ENCODE results near the gene LIN9. TPM values are rescaled to one million over a fixed set of nuclear protein-coding genes. Genes with fewer than 3 reads are reported as not detected.
A peak's percentile ranks its signal among the peaks of the same experiment; 100 is the strongest.

LIN9 gene
- total and polyA plus RNA-seq, 2 of the 13 experiments (the other 11 are each of a cell fraction or from before 2014, with no cell fraction given), result 3.0 to 10.0 TPM

DNA sequence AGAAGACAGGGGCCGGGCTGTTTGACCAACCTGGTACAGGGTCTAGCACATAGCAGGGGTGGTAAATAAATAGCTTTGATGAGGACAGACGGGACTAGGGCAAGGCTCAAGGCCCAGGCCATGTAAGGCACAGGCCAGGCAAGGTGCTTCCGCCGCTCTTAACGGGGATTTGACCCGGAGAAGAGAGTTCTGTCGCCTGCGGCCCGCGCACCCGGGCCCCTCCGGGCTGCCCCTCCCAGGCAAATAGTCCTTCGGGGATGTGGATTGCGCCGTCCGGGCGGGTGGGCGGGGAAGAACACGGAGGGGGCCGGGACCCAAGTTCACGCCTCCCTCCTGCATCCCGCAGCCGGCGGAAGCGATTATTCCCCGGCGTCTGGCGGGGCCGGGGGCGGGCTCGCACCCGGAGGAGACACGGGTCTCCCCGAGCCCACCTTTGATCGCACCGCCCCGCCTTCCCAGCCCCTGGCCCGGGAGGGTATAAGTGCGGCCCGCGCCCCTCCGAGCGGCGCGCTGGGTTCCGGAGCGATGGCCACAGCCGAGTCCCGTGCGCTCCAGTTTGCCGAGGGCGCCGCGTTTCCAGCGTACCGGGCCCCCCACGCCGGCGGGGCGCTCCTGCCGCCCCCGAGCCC, 85.7 kb downstream of the LIN9 start, which contains the start of gene MIXL1 (continued):
- peak; percentile 71 for TF ChIP-seq HDAC2 (CRISPR knock-in tag; IDR thresholded peaks at IDR 0.05)
- peak; percentile 26; the same call in 1 of the 2 replicates for TF ChIP-seq ZNF263 (CRISPR knock-in tag; IDR thresholded peaks at IDR 0.05)
- TF ChIP-seq ZFX (CRISPR knock-in tag; IDR thresholded peaks at IDR 0.05; ENCODE audit: low read depth), result peak; percentile 82
- no peak; the same call in 1 of the 2 replicates for TF ChIP-seq GABPA (IDR thresholded peaks at IDR 0.05; ENCODE audit: low read depth, low read length)
- 0 out of 2 replicates have a peak, but pooled peaks have one; percentile 11 for TF ChIP-seq GABPA (CRISPR knock-in tag; IDR thresholded peaks at IDR 0.05; ENCODE audit: low read depth)
- TF ChIP-seq, protein P1, sequence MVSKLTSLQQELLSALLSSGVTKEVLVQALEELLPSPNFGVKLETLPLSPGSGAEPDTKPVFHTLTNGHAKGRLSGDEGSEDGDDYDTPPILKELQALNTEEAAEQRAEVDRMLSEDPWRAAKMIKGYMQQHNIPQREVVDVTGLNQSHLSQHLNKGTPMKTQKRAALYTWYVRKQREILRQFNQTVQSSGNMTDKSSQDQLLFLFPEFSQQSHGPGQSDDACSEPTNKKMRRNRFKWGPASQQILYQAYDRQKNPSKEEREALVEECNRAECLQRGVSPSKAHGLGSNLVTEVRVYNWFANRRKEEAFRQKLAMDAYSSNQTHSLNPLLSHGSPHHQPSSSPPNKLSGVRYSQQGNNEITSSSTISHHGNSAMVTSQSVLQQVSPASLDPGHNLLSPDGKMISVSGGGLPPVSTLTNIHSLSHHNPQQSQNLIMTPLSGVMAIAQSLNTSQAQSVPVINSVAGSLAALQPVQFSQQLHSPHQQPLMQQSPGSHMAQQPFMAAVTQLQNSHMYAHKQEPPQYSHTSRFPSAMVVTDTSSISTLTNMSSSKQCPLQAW (CRISPR knock-in tag; IDR thresholded peaks at IDR 0.05), result peak; percentile 59; the same call in 1 of the 2 replicates
- TF ChIP-seq, protein P2, sequence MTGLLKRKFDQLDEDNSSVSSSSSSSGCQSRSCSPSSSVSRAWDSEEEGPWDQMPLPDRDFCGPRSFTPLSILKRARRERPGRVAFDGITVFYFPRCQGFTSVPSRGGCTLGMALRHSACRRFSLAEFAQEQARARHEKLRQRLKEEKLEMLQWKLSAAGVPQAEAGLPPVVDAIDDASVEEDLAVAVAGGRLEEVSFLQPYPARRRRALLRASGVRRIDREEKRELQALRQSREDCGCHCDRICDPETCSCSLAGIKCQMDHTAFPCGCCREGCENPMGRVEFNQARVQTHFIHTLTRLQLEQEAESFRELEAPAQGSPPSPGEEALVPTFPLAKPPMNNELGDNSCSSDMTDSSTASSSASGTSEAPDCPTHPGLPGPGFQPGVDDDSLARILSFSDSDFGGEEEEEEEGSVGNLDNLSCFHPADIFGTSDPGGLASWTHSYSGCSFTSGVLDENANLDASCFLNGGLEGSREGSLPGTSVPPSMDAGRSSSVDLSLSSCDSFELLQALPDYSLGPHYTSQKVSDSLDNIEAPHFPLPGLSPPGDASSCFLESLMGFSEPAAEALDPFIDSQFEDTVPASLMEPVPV (CRISPR knock-in tag; IDR thresholded peaks at IDR 0.05), result peak; percentile 53; the same call in 1 of the 2 replicates
- TF ChIP-seq, protein P3, sequence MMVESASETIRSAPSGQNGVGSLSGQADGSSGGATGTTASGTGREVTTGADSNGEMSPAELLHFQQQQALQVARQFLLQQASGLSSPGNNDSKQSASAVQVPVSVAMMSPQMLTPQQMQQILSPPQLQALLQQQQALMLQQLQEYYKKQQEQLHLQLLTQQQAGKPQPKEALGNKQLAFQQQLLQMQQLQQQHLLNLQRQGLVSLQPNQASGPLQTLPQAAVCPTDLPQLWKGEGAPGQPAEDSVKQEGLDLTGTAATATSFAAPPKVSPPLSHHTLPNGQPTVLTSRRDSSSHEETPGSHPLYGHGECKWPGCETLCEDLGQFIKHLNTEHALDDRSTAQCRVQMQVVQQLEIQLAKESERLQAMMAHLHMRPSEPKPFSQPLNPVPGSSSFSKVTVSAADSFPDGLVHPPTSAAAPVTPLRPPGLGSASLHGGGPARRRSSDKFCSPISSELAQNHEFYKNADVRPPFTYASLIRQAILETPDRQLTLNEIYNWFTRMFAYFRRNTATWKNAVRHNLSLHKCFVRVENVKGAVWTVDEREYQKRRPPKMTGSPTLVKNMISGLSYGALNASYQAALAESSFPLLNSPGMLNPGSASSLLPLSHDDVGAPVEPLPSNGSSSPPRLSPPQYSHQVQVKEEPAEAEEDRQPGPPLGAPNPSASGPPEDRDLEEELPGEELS (CRISPR knock-in tag; IDR thresholded peaks at IDR 0.05), result peak; percentile 77
- TF ChIP-seq U2AF1 (optimal IDR thresholded peaks at IDR 0.05; ENCODE audit: low read depth, low read length), result no peak
- TF ChIP-seq, protein P4, sequence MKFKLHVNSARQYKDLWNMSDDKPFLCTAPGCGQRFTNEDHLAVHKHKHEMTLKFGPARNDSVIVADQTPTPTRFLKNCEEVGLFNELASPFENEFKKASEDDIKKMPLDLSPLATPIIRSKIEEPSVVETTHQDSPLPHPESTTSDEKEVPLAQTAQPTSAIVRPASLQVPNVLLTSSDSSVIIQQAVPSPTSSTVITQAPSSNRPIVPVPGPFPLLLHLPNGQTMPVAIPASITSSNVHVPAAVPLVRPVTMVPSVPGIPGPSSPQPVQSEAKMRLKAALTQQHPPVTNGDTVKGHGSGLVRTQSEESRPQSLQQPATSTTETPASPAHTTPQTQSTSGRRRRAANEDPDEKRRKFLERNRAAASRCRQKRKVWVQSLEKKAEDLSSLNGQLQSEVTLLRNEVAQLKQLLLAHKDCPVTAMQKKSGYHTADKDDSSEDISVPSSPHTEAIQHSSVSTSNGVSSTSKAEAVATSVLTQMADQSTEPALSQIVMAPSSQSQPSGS (CRISPR knock-in tag; IDR thresholded peaks at IDR 0.05), result peak; percentile 24; the same call in 1 of the 2 replicates
- TF ChIP-seq, protein P5, sequence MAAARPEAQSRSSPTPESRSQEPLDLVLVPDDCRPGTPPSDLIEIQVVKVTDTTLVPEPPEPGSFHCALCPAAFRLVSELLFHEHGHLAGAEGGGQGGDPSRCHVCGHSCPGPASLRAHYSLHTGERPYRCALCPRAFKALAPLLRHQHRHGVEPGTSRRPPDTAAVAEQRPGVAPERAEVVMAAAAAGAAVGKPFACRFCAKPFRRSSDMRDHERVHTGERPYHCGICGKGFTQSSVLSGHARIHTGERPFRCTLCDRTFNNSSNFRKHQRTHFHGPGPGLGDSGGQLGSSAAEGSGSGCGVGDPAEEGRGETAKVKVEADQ (CRISPR knock-in tag; IDR thresholded peaks at IDR 0.05; ENCODE audit: borderline replicate concordance), result no peak
- TF ChIP-seq, protein P6, sequence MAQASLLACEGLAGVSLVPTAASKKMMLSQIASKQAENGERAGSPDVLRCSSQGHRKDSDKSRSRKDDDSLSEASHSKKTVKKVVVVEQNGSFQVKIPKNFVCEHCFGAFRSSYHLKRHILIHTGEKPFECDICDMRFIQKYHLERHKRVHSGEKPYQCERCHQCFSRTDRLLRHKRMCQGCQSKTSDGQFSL (CRISPR knock-in tag; IDR thresholded peaks at IDR 0.05), result peak; percentile 83
- TF ChIP-seq ADNP (CRISPR knock-in tag; IDR thresholded peaks at IDR 0.05), result no peak
- no peak for TF ChIP-seq ZNF879 (CRISPR knock-in tag; IDR thresholded peaks at IDR 0.05)
- TF ChIP-seq, protein P7, sequence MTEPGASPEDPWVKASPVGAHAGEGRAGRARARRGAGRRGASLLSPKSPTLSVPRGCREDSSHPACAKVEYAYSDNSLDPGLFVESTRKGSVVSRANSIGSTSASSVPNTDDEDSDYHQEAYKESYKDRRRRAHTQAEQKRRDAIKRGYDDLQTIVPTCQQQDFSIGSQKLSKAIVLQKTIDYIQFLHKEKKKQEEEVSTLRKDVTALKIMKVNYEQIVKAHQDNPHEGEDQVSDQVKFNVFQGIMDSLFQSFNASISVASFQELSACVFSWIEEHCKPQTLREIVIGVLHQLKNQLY (CRISPR knock-in tag; IDR thresholded peaks at IDR 0.05), result peak; percentile 49; the same call in 1 of the 2 replicates
- TF ChIP-seq FOXJ3 (CRISPR knock-in tag; IDR thresholded peaks at IDR 0.05; ENCODE audit: borderline replicate concordance), result peak; percentile 63; the same call in 1 of the 2 replicates
- no peak for TF ChIP-seq SP2 (CRISPR knock-in tag; IDR thresholded peaks at IDR 0.05)
- TF ChIP-seq ZNF343 (CRISPR knock-in tag; IDR thresholded peaks at IDR 0.05), result no peak
